Stimulated activated CD4-positive, alpha-beta T cell treated with anti-CD3 and anti-CD28 coated beads, Interleukin-4, amount 100 ng/mL, for 48 hours (primary cell): ENCODE data around the gene IDE.

ENCODE experiments used
- DNase-seq, 2 donors: peaks; one replicate each; pipeline ENCODE4 v3.0.0-alpha.2; 2020; ENCODE audit warnings: low read depth in 2 of 2

Gene IDE

GRCh38 chr10:92567952-92568600 lies 5.8 kb downstream of the IDE start:
- no peak for DNase-seq

- DNase-seq, result no peak
These were observed 11.5 kb downstream of the IDE start for GRCh38 chr10:92562424-92562823.

- no peak for DNase-seq
These were observed 14.8 kb downstream of the IDE start for GRCh38 chr10:92559046-92559445.

- DNase-seq, result no peak
These were observed 19.9 kb downstream of the IDE start for GRCh38 chr10:92553959-92554358.

- no peak for DNase-seq
These were observed 21.6 kb downstream of the IDE start for GRCh38 chr10:92552310-92552709.

GRCh38 chr10:92550924-92551323 lies 23.0 kb downstream of the IDE start:
- no peak for DNase-seq

GRCh38 chr10:92547676-92548075 lies 26.2 kb downstream of the IDE start:
- DNase-seq, result no peak

- no peak for DNase-seq
These were observed 28.3 kb downstream of the IDE start for GRCh38 chr10:92545556-92545955.

GRCh38 chr10:92544296-92544695 lies 29.6 kb downstream of the IDE start:
- DNase-seq, result no peak

GRCh38 chr10:92542458-92542857 lies 31.4 kb downstream of the IDE start:
- no peak for DNase-seq

- DNase-seq, result no peak
These were observed 32.3 kb downstream of the IDE start for GRCh38 chr10:92541583-92541982.

GRCh38 chr10:92538231-92538958 lies 35.5 kb downstream of the IDE start:
- DNase-seq, result no peak

- no peak for DNase-seq
These were observed 42.9 kb downstream of the IDE start for GRCh38 chr10:92530891-92531535.

- DNase-seq, result no peak
These were observed 43.5 kb downstream of the IDE start for GRCh38 chr10:92530421-92530820.

- no peak for DNase-seq
These were observed 46.2 kb downstream of the IDE start for GRCh38 chr10:92527716-92528115.

GRCh38 chr10:92523639-92524038 lies 50.3 kb downstream of the IDE start:
- no peak for DNase-seq

- peak; percentile 42 to 54 for DNase-seq
These were observed 56.7 kb downstream of the IDE start for GRCh38 chr10:92517034-92517655.

- DNase-seq, result no peak
These were observed 65.0 kb downstream of the IDE start for GRCh38 chr10:92508866-92509265.

GRCh38 chr10:92506336-92506735 lies 67.6 kb downstream of the IDE start:
- no peak for DNase-seq

GRCh38 chr10:92505044-92505443 lies 68.8 kb downstream of the IDE start:
- DNase-seq, result no peak

- DNase-seq, result no peak
These were observed 71.5 kb downstream of the IDE start for GRCh38 chr10:92502296-92502808.

- DNase-seq, result no peak
These were observed 80.5 kb downstream of the IDE start for GRCh38 chr10:92493362-92493761.
